HG03066 (cell line): ENCODE data around the gene HIRIP3.
"Not testable (repeated sequence)": the region's sequence is repeated elsewhere in the genome, so short reads cannot be mapped to it uniquely, and the experiment has no call there.

Experiments used
- ATAC-seq: cut with Tn5 transposase; IDR thresholded peaks from one replicate; pipeline ENCODE4 v1.9.1; 2021; ENCODE audit warnings: low read depth; ENCODE audit not compliant: unreplicated experiment

The HIRIP3 gene

DNA sequence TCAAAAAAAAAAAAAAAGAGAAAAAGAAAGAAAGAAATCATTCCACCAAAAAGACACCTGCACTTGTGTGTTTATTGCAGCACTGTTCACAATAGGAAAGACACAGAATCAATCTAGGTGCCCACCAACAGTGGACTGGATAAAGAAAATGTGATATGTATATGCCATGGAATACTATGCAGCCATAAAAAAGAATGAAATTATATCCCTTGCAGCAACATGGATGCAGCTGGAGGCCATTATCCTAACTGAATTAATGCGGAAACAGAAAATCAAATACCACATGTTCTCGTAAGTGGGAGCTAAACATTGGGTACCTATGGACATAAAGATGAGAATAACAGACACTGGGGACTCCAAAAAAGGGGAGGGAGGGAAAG lies 21.9 kb upstream of the HIRIP3 start:
- ATAC-seq = no peak

- no peak for ATAC-seq
Observed at GRCh38 chr16:30016555-30017276, 21.3 kb upstream of the HIRIP3 start.

DNA sequence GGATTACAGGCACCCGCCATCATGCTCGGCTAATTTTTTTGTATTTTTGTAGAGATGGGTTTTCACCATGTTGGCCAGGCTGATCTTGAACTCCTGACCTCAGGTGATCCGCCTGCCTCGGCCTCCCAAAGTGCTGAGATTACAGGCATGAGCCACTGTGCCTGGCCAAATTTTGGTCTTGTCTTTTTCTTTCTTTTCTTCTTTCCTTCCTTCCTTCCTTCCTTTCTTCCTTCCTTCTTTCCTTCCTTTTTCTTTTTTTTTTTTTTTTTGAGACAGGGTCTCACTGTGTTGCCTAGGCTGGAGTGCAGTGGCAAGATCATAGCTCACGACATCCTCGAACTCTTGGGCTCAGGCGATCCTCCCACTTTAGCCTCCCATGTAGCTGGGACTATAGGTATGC lies 20.0 kb upstream of the HIRIP3 start:
- not testable (repeated sequence) for ATAC-seq

DNA sequence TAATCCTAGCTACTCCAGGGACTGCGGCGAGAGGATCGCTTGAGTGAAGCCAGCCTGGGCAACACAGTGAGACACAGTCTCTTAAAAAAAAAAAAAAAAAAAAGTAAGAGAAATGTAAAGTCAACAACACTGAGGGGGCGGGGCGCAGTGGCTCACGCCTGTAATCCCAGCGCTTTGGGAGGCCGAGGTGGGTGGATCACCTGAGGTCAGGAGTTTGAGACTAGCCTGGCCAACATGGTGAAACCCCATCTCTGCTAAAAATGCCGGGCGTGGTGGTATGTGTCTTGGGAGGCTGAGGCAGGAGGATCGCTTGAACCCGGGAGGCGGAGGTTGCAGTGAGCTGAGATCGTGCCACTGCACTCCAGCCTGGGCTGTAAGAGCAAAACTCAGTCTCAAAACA lies 17.2 kb upstream of the HIRIP3 start:
- ATAC-seq = not testable (repeated sequence)

DNA sequence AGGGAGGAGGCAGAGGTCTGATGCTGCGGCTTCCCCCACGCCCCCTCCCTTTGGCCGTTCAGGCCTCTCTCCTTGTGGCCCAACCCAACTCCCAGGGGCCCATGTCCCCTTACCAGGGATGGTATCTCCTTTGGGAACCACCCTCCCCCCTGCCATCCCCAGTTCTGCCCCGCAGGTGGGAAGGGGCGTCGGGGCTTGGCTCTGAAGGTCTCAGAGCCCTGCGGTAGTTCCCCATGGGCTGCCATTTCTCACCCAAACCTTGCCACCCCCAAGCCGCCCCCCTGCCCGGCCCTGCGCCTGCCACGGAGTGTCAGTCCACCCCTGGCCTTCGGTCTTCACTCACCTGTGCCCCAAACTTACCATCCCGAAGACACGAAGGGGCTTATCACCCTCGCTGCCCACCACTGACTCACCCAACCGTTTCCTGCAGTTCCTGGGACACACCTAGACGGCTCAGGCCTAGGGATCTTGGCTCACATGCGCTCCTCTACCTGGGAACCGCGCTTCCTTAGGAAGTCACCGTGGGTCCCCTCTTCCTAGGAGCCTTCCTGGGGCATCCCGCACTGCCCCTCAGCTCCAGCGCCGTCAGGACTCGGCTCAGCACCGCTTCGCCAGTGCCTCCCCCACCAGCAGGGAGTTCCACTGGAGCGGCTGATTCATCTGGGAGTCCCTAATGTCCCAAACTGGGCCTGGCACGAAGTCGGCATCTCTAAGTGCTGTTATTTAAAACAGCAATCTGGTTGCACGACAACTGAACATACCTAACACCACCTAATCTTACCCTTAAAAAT lies 16.5 kb upstream of the HIRIP3 start:
- no peak for ATAC-seq

GRCh38 chr16:30010844-30011713 lies 15.7 kb upstream of the HIRIP3 start, which contains the start of gene DOC2A:
DOC2A (minus strand) TSS chr16:30011027; CDS start chr16:30010222, 805 bp downstream.
- ATAC-seq = no peak

GRCh38 chr16:30009990-30010843 lies 14.8 kb upstream of the HIRIP3 start:
- ATAC-seq = no peak

- no peak for ATAC-seq
Observed at GRCh38 chr16:30009085-30009862, 13.9 kb upstream of the HIRIP3 start.

GRCh38 chr16:30007378-30007895 lies 12.0 kb upstream of the HIRIP3 start:
- no peak for ATAC-seq

DNA sequence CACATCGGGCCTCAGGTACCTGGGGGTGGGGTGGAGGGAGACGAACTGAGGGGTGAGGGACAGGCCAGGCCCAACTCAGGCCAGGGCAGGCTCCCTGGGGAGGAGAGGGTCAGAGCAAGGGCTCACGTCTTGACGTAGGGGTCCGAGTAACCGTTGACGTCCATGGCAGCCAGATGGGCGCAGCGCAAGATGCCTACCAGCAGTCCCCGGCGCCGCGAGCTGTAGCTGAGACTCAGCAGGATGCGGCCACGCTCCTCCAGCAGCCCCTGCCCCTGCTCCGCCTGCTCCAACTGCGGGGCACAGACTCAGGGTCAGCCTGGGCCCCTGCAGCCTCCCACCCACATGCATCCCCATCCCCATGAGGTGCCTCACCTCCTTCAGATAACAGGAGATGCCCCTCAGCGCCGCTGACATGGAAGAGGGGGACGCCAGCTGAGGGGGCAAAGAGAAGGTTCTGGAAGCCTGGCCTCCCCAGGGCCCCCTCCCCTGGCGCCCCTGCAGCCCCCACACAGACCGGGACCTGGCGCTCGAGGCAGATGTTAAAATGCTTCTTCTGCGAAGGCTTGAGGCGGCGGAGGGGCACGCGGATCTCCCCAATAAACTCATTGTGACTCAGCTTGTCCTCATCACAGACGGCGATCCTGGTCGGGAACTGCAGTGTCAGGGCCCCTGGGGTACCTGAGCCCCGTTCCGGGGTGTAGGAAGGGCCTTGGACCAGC lies 11.4 kb upstream of the HIRIP3 start:
- no peak for ATAC-seq

DNA sequence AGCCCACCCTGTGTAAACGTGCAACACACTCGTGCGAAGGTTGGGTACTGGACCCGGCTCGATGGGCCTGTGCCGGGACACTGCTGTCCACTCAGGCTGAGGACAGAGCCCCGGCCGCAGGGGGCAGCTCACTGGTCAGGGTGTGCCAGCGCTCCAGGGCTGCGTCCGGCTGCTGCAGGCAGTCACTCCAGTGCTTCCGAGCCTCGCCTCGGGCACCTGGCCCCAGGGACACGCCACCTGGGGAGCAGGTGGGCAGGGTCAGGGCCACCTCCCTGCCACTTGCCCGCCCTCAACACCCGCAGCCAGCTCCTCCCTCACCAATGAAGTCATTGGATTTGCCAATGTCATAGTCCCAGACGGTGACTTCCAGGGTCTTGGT lies 10.7 kb upstream of the HIRIP3 start:
- no peak for ATAC-seq

DNA sequence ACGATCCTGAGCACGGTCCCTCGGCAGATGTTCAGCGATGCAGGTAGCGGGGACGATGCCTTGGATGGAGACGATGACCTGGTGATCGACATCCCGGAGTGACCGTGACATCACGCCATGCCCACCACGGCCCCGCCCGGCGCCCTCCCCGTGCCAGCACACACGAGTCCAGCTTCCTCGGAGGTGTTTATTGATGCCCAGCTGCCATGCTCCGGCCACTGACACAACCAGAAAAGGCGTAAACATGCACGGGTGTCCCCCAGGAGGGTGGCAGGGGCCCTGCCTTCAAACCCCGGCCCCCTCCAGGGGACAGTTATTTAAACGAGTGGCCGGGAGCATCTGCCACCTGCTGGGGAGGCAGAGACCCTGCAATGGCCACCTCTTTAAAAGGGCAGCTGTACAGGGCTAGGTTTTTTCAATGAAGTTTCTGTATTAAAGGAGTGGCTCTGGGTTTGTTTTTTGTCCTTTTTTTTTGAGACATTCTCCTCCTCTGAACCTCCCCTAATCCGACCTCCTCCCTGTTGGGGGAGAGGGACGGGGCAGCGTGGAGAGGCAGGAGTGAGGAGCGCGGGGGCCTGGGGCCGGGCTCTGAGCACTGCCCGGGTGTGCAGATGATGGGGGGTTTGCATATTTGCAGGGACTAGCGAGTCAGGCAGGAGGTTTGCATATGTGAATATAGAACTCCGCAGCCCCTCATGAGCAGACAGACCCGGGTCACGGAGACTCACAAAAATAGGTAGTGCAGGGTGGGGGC lies 10.1 kb upstream of the HIRIP3 start:
- ATAC-seq = no peak

DNA sequence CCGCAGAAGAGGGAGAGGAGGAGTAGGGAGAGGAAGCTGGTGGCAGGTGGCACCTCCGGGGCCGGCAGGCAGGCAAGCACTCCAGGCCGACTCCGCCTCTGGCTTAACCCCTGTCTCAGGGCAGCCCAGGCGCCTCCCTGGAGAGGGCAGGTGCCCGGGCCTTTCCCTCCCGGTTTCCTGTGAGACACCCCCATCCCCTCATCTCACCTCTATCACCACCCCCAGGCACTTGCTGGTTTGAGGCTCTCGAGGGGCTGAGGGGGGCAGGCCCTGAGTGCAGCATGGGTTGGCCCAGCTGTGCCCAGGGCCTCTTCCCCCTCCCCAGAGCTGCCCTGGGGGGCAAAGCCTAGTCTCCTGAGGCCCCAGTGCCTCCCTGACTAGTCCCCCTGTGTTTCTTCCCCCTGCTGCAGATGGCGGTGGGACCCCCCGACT lies 9.4 kb upstream of the HIRIP3 start:
- no peak for ATAC-seq

GRCh38 chr16:30004424-30004776 lies 9.0 kb upstream of the HIRIP3 start:
- ATAC-seq = no peak

GRCh38 chr16:30003670-30004423 lies 8.4 kb upstream of the HIRIP3 start:
- no peak for ATAC-seq

GRCh38 chr16:30002614-30003346 lies 7.4 kb upstream of the HIRIP3 start:
- no peak for ATAC-seq
